Peyer's patch (tissue), 4 donors: Measurements from ENCODE around the gene TTC31.

Source experiments
- CTCF ChIP-seq, 6 experiments: fragments of 450-650 bp in 4 of 6; fragments of 200-600 bp in 2 of 6; sonication (generic) in 1 of 6; IDR thresholded peaks; one replicate each; pipeline ENCODE4 v1.5.1; 2017 to 2019; ENCODE audit warnings: antibody characterized with exemption in 6 of 6, mild to moderate bottlenecking in 3 of 6, moderate library complexity in 1 of 6
- POLR2A ChIP-seq, 2 donors: fragments of 450-650 bp; IDR thresholded peaks; one replicate each; pipeline ENCODE4 v1.5.1; 2017; ENCODE audit warnings: antibody characterized with exemption in 2 of 2, mild to moderate bottlenecking in 2 of 2, moderate library complexity in 2 of 2

DNA sequence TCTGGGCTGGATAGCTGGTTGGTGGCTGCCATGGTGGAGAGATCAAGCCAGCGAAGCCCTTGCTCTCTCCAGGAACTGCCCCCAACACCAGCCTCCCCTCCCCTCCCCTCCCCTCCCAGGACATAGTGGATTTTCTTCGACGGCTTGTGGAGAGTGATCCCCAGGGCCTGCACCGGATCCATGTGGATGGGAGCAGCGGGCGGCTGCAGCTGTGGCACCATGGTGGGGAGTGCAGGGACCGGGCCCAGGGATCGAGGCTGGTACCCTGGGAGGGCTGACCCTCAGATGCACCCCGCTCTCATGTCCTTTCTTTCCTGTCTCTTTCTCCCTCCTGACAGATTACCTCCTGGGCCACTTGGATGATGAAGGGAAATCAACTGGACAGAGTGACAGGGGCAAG lies 7.0 kb downstream of the TTC31 start:
- TF ChIP-seq CTCF (IDR thresholded peaks at IDR 0.05) (no peak), POLR2A (IDR thresholded peaks at IDR 0.05) (no peak)
